ENCODE data around the gene DR1. TPM values are rescaled to one million over a fixed set of nuclear protein-coding genes. Genes with fewer than 3 reads are reported as not detected.

Gene DR1
- total RNA-seq, 4 donors from 2014 or later = 21.0 to 31.6 (median 26.2) TPM

DNA sequence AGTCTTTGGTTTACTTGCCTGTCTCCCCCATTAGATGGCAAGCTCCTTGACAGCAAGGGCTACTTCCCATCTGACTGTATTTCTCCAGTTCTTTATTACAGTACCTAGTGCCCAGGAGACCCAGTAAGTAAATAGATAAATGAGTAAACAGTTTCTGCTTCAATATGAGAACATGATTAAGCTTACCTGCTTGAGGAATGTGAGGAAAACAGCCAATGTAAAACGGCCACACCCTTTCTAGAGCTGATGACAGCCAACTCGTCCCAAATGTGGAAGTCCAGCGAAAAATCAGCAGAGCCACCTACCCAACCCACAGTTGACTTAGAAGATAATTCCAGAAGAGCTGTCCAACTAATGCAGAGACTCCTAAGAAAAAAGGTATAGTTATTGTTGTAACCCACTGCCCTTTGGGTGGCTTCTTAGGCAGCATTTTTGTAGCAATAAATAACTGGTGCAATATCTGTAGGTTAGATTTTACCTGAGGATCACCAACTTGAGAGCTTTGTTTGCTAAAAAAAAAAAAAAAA, 6.5 kb upstream of the DR1 start:
- DNase-seq (ENCODE audit: low spot score in 2 of 2) = no peak
- Histone ChIP-seq H3K27ac (no peak overlapping the region), H3K4me3 (no peak overlapping the region), H3K27me3 (no peaks in the 10 kb centered on the region), H3K36me3 (peaks cover 0 to 24% (median 4%) of the 10 kb centered on the region in 3 donors), H3K9me3 (no peaks in the 10 kb centered on the region), H3K4me1 (peaks cover 0 to 24% (median 0%) of the 10 kb centered on the region in 4 donors)
- WGBS, 2 donors = 33 to 50% methylated on average over 2 to 3 of the region's 3 CpGs
- TF ChIP-seq POLR2A (IDR thresholded peaks at IDR 0.05) = no peak
- TF ChIP-seq, protein P1, sequence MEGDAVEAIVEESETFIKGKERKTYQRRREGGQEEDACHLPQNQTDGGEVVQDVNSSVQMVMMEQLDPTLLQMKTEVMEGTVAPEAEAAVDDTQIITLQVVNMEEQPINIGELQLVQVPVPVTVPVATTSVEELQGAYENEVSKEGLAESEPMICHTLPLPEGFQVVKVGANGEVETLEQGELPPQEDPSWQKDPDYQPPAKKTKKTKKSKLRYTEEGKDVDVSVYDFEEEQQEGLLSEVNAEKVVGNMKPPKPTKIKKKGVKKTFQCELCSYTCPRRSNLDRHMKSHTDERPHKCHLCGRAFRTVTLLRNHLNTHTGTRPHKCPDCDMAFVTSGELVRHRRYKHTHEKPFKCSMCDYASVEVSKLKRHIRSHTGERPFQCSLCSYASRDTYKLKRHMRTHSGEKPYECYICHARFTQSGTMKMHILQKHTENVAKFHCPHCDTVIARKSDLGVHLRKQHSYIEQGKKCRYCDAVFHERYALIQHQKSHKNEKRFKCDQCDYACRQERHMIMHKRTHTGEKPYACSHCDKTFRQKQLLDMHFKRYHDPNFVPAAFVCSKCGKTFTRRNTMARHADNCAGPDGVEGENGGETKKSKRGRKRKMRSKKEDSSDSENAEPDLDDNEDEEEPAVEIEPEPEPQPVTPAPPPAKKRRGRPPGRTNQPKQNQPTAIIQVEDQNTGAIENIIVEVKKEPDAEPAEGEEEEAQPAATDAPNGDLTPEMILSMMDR (IDR thresholded peaks at IDR 0.05) = no peak

DNA sequence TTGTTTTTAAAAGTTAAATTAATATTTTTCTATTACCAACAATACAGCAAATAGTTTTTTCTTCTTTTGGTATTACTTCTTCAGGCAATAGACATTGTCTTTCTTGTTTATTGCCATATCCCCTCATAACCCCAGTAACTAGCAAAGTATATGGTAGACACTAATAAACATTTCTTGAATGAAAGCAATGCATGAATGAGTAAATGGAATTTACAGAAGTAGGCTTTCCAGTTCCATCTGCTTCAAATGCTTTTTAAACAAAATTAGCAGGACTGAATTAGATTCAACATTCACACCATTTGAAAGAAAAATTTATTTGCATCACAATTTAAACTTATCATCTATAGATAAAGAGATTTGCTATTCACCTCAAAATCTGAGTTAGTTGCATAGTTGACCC, 5.6 kb upstream of the DR1 start:
- Histone ChIP-seq H3K4me1 (peaks cover 0 to 32% (median 2%) of the 10 kb centered on the region in 4 donors), H3K27me3 (no peaks in the 10 kb centered on the region), H3K27ac (no peak overlapping the region), H3K9me3 (no peaks in the 10 kb centered on the region), H3K4me3 (no peak overlapping the region), H3K36me3 (peaks cover 0 to 24% (median 4%) of the 10 kb centered on the region in 3 donors)
- TF ChIP-seq POLR2A (IDR thresholded peaks at IDR 0.05) (no peak), EP300 (IDR thresholded peaks at IDR 0.05) (no peak)
- TF ChIP-seq, protein P1 (IDR thresholded peaks at IDR 0.05) = no peak
- DNase-seq (ENCODE audit: low spot score in 2 of 2) = no peak

DNA sequence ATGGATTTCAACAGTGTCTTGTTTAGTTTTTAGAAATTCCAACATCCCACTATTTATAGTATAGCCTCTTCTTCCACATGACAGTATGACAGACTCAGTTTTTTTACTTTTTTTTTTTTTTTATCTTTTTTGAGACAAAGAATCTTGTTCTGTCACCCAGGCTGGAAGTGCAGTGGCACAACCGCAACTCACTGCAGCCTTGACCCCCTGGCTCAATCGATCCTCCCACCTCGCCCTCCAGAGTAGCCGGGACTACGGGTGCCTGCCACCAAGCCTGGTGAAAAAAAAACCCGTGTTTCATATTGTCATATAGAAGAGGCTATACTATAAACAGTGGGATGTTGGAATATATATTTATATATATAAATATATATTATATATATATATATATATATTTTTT, 1.2 kb upstream of the DR1 start:
- DNase-seq (ENCODE audit: low spot score in 2 of 2) = no peak
- H3K4me3 ChIP-seq = peak overlapping the region in 1 of 4 donors; percentile 97
- 76% methylated on average over 6 of the region's 6 CpGs for WGBS, 2 donors

DNA sequence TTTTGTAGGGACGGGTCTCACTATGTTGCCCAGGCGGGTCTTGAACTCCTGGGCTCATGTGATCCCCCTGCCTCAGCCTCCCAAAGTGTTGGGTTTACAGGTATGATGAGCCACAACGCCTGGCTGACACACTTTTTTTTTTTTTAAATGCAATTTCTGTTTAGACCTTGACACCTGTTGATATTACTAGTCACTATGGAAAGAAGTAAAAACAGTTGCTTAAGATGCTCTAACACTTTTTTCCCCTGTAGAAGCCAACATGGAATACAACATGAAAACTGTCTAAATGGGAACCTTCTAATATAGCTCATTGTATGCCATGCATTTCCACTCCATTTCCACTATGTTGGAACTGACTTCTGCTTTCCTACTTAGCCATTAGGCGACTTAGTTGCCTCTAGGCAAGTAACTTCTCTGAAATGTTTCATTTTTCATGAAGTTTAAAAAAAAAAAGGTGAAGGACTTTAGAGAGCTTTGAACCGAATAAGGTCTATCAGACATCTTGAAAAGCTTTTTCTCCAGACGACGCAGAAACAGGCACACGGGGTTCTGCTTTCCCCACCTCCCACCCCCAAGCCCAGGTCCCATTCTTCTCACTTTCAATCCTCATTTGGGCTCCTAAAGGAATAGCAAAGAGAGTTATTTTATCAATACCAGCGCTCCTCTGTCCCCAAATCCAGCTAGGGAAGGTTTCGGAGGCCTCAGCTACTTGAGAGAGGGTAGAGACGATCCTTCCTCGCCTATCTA, 648 bp upstream of the DR1 start:
- Histone ChIP-seq H3K36me3 (no peaks in the 10 kb centered on the region), H3K9me3 (no peaks in the 10 kb centered on the region), H3K27ac (peak overlapping the region; percentile 85 to 98 (median 94)), H3K4me3 (peak overlapping the region; percentile 80 to 97 (median 90)), H3K27me3 (no peaks in the 10 kb centered on the region), H3K4me1 (peaks cover 0 to 59% (median 15%) of the 10 kb centered on the region in 4 donors)
- 17 to 19% methylated on average over 12 of the region's 12 CpGs for WGBS, 2 donors
- DNase-seq (ENCODE audit: low spot score in 2 of 2) = no peak
- TF ChIP-seq POLR2A (IDR thresholded peaks at IDR 0.05) (no peak), EP300 (IDR thresholded peaks at IDR 0.05) (no peak)
- TF ChIP-seq, protein P1 (IDR thresholded peaks at IDR 0.05) = no peak

More for the DNA sequence above, 1.2 kb upstream of the DR1 start:
- TF ChIP-seq POLR2A (IDR thresholded peaks at IDR 0.05) (no peak), EP300 (IDR thresholded peaks at IDR 0.05) (no peak)
- Histone ChIP-seq H3K27ac (no peak overlapping the region), H3K9me3 (no peaks in the 10 kb centered on the region), H3K4me1 (peaks cover 0 to 53% (median 12%) of the 10 kb centered on the region in 4 donors), H3K27me3 (no peaks in the 10 kb centered on the region), H3K36me3 (peaks cover 0 to under 1% (median 0%) of the 10 kb centered on the region in 3 donors)

DNA sequence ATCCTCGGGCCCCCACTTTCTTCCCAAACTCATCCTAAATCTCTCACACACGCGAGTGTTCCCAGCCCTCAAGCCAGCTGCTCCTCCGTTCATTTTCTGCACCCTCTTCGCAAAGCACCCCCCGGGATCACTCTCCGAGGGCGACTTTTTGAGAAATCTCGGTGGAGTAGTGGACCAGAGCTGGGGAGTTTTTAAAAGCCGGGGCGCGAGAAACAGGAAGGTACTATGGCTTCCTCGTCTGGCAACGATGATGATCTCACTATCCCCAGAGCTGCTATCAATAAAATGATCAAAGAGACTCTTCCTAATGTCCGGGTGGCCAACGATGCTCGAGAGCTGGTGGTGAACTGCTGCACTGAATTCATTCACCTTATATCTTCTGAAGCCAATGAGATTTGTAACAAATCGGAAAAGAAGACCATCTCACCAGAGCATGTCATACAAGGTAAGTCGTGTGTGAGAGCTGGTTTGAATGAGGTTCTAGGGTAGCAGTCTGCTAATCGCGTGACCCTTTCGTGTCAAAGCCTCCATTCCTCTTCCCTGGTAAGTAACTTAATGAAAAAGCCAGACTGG, 800 bp downstream of the DR1 start:
- 0 to 1% methylated on average over 22 of the region's 22 CpGs for WGBS, 2 donors
- peak overlapping the region; percentile 80 to 97 (median 90) for H3K4me3 ChIP-seq
- H3K36me3 ChIP-seq = no peaks in the 10 kb centered on the region
- peaks cover 0 to 65% (median 21%) of the 10 kb centered on the region in 4 donors for H3K4me1 ChIP-seq
- H3K9me3 ChIP-seq = no peaks in the 10 kb centered on the region
- no peaks in the 10 kb centered on the region for H3K27me3 ChIP-seq
- no peak for DNase-seq (ENCODE audit: low spot score in 2 of 2)
- TF ChIP-seq EP300 (IDR thresholded peaks at IDR 0.05) (no peak), POLR2A (IDR thresholded peaks at IDR 0.05) (no peak)
- TF ChIP-seq, protein P1 (IDR thresholded peaks at IDR 0.05) = no peak
- H3K27ac ChIP-seq = peak overlapping the region; percentile 85 to 98 (median 94)
